Stomach (tissue), 4 donors: Measurements from ENCODE around the gene BCL2L1.

Source experiments
- CTCF ChIP-seq, 7 experiments: fragments of 450-650 bp in 4 of 7; fragments of 200-600 bp in 3 of 7; sonication (generic) in 3 of 7; IDR thresholded peaks; one replicate each; pipeline ENCODE4 v1.5.1; 2016 to 2019; ENCODE audit warnings: antibody characterized with exemption in 7 of 7, control low read depth in 2 of 7, mild to moderate bottlenecking in 1 of 7
- POLR2A ChIP-seq, 4 donors: fragments of 450-650 bp; IDR thresholded peaks; one replicate each; pipeline ENCODE4 v1.6.1; 2016; ENCODE audit warnings: antibody characterized with exemption in 4 of 4, control low read depth in 2 of 4, mild to moderate bottlenecking in 1 of 4, moderate library complexity in 1 of 4
- POLR2AphosphoS5 ChIP-seq, 3 donors: sonication (generic); formaldehyde crosslinking; IDR thresholded peaks; one replicate each; pipeline ENCODE4 v1.6.1; 2016; ENCODE audit warnings: antibody characterized with exemption in 3 of 3

GRCh38 chr20:31694842-31695593, 27.6 kb downstream of the BCL2L1 start:
- no peak for TF ChIP-seq CTCF (IDR thresholded peaks at IDR 0.05)
- no peak for TF ChIP-seq POLR2AphosphoS5 (IDR thresholded peaks at IDR 0.05)
- no peak for TF ChIP-seq POLR2A (IDR thresholded peaks at IDR 0.05)
